HG03045 (cell line): ENCODE measurements around the gene FAM120B.

Experiments
- ATAC-seq: cut with Tn5 transposase; IDR thresholded peaks from one replicate; pipeline ENCODE4 v1.9.1; 2021; ENCODE audit warnings: mild to moderate bottlenecking, moderate library complexity; ENCODE audit not compliant: unreplicated experiment

Gene FAM120B

DNA sequence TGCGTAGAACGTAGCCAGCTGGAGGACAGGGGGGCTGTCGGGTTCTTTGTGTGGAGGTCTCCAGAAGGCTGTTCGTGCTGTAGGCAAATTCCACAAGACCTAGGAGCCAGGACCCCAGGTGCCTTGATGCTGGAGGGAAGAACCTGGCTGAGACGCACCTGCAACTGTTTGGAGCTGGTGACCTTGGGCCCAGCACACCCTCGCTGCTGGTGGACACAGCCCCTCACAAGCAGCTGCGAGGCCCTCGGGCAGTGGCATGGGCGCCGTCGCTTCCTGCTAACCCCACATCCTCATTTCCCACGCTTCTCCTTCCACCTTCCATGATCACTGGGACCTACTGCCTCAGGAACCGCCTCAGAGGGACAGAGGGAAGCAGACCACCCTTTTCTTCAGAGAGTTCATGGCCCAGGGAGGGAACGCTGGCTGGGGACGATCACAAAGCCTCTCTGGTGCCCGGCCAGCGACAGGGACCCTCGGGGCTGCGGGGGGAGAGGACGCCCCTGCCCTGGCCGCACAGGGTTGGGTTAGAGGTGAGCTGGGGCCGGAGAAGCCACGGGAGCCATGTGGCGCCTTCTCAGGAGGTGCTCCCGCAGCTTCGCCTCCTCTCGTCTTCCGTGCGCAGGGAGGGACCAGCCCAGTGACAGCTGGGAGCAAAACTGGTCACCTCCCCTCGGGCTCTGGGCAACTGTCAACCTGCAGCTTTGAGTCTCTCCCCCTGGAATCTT is 34.1 kb upstream of the FAM120B start:
- no peak for ATAC-seq

DNA sequence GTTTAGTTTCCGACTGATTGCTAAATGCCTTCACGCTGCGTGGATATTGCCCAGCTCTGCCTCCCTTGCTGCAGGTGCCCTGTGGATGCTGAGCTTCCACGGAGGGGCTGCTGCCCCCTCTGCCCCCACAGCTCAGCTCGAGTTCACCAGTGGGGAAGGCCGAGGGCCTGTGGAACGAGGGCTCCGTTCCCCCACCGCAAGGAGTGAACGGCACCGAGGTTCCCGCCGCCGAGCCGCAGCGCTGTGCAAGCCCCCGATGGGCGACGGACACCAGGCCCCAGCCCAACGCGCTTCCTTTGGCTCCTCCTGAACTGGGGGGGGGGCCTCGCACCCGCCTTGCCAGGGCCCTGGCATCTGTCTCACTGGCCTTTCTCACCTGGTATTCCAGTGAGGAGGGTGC is 33.4 kb upstream of the FAM120B start:
- ATAC-seq, result no peak

DNA sequence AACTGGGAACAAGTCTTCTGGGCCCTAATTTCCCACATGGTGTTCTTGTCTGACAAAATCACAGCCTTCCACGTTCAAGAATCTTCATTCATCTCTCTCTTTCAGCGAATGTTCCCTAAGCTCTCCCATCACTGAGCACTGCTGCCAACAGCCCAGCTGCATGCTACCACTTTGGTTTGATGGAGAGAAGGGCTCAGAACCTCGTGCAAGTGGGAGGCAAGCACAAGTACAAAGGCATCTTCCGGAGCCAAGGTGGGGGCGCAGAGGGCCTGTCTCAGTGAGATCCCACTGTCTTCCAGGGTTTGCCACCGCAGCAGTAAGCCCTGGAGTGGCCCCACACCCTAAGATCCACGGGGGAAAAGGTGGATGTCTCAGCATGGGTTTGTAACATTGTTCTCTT is 32.9 kb upstream of the FAM120B start:
- no peak for ATAC-seq

DNA sequence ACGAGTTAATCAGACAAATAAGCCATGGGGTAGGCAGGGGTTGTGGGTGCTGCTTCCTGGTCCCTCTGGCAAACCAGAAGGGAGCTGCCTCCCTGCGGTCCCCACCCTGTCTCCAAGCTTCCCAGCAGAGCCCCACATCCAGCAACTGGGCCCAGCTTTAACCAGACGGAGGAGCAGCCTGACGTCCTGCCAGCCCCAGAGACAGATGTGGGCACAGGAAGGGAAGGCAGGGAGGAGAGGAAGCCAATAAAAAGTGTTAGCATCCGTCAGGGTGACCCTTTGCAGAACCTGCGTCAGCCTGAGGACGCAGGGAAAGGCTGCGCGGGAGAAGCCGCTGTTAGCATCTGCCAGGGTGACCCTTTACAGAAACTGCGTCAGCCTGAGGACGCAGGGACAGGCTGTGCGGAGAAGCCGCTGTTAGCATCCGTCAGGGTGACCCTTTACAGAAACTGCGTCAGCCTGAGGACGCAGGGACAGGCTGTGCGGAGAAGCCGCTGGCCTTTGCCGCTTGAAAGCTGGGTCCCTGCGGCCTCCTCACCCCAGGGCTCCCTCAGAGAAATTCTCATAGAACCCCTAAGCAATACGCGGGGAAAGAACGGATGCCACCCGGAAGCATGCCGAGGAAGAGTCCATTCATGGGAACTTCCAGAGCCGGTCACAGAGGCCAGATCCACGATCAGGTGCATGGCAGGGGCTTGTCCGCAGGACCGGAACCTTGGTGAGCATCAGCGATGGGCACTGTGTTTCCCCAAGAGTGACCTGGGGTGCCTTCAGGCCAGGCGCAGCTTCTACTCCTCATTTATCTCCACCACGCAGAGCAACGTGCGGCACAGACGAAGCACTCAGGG is 31.6 kb upstream of the FAM120B start:
- ATAC-seq, result no peak

DNA sequence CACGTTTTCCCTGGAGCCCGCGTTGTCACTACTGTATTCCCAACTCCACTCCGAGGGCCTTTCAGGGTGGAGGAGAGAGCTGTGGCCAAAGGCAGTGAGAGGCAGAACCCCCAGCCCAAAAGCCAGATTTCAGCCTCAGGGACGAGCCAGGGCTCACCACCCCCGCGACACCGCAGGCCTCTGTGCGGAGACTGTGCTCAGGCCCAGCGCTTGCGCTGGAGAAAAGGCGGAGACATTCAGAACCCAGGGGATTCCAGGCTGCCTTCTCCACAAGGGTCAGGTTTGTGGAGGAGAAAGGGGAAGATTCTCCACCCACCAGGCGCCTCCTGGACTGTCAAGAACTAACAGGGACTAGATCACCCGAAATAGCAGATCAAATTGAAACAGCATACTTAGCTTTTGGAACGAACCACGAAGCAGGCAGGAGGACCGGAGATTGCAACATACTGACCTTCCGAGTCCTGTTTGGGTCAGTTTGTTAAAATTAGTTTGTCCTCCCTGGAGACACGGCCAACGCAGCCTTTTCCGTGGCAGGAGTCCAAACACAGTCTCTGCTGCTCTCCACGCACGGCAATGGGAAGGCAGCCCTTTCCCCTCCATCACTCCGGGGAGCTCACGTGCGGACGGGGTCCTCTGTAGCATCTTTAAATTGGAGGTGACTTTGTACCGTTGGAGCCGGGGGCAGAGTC is 30.0 kb upstream of the FAM120B start:
- no peak for ATAC-seq

GRCh38 chr6:170277893-170278742 is 28.4 kb upstream of the FAM120B start:
- no peak for ATAC-seq

- no peak for ATAC-seq
Measured at GRCh38 chr6:170278743-170279094, 27.8 kb upstream of the FAM120B start.

- no peak for ATAC-seq
Measured at GRCh38 chr6:170279426-170279825, 27.1 kb upstream of the FAM120B start.

DNA sequence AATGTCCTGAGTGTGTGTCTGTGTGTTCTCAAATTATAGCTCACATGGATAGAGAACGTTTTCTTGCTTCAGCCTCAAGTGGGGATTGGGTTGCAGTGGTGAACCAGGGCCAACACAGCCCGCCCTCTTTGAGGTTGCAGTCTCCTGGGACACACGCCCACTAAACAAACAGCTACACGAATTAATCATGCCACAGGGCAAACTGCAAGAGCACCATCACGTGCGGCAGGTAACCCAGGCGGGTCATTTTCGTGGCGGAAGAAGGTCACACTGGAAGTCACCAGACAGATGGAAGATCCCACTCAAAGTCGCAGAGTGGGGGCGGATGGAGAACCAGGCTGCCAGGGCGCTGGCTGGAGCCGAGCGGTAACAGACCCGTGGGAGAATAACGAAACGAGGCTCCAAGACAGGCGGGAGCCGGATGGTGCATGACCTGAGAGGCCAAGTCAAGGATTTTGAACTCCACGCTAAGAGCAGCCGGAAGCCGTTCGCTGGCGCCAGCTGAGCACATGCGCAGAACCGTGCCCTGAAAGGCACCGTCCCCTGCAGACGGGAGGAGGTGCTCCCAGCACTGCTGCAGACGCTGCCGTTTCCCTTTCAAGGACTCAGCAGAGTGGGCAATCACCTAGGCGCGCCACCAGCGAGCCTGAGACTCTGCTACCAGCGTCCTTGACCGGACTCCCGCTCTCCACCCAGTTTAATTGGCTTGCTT is 26.4 kb upstream of the FAM120B start:
- ATAC-seq, result peak; percentile 41

DNA sequence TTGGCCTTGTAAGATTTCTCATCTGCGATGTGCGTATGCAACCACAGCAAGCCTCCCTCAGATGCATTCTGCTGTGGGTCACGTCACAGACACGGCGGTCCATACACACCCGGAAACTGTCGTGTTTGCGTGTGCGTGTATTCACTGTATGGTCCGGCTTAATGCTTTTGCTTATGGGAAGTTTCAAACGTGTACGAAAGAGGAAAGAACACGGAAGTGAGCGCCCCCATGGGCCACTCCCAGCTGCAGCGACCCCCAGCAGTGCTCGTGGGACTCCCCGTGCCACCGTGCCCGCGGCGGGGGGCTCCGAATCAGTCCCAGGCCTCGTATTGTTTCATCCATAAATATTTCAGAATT is 25.9 kb upstream of the FAM120B start:
- peak; percentile 28 for ATAC-seq

- ATAC-seq, result no peak
Measured at GRCh38 chr6:170281331-170282292, 24.9 kb upstream of the FAM120B start.

GRCh38 chr6:170282512-170283158 is 23.9 kb upstream of the FAM120B start:
- no peak for ATAC-seq

- ATAC-seq, result no peak
Measured at GRCh38 chr6:170283212-170284081, 23.1 kb upstream of the FAM120B start.

DNA sequence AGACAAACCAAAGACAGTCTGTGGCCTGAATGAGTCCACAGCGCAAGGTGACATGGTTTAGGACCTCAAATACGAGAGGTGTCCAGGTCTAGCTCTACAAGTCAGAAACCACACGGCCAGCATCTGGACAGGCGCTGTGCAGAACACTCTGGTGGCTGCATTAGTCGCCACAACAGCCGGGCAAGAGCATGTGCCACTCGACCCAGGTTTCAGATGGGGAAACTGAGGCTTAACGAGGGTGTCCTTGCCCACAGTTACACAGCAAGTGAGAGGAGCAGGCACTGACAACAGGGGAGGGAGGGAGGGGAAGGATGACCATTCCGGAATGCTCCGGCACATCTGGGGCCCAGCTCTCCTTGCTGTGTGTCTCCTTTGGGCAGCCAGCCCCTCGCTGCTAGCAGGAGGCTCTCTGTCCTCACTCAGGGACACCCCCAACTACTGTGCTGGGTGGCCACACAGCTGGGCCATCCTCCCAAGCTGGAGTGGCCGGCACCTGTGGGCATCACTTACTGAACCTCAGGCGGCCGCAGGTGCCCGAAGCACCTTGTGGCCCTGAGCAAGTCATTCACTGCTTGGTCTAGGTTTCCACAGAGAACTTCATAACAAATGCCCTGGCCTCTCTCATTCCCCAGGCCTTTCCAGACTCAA is 22.3 kb upstream of the FAM120B start:
- no peak for ATAC-seq

- no peak for ATAC-seq
Measured at GRCh38 chr6:170284866-170285469, 21.6 kb upstream of the FAM120B start.

- ATAC-seq, result no peak
Measured at GRCh38 chr6:170285482-170285881, 21.1 kb upstream of the FAM120B start.
